GM19324 (cell line): ENCODE results near the gene KPNA6.
A peak's percentile ranks its signal among the peaks of the same experiment; 100 is the strongest.

Experiments used
- ATAC-seq: cut with Tn5 transposase; IDR thresholded peaks from one replicate; pipeline ENCODE4 v1.9.1; 2021; ENCODE audit warnings: mild to moderate bottlenecking, moderate library complexity; ENCODE audit not compliant: unreplicated experiment, low FRiP score

KPNA6 gene

GRCh38 chr1:32215629-32216480, 108.0 kb downstream of the KPNA6 start:
- no peak for ATAC-seq

GRCh38 chr1:32216566-32216965, 108.7 kb downstream of the KPNA6 start:
- ATAC-seq = no peak

GRCh38 chr1:32219022-32219421, 111.2 kb downstream of the KPNA6 start:
- ATAC-seq = no peak

GRCh38 chr1:32220746-32221580, 113.1 kb downstream of the KPNA6 start:
- no peak for ATAC-seq

- ATAC-seq = no peak
These were observed 113.7 kb downstream of the KPNA6 start for GRCh38 chr1:32221581-32221979.

- peak; percentile 89 for ATAC-seq
These were observed 114.3 kb downstream of the KPNA6 start, which contains the start of the genes EIF3I and TMEM234 for GRCh38 chr1:32221980-32222755. EIF3I (plus strand) TSS chr1:32222407; CDS start chr1:32222442, 35 bp downstream. TMEM234 (minus strand) TSS chr1:32222353; CDS start chr1:32222322, 31 bp downstream.

GRCh38 chr1:32223683-32224082, 115.8 kb downstream of the KPNA6 start:
- ATAC-seq = no peak

- ATAC-seq = no peak
These were observed 116.4 kb downstream of the KPNA6 start for GRCh38 chr1:32224285-32224684.
